SK-N-SH treated with all-trans-retinoic acid at 6 μM for 48 hours (cell line): ENCODE results near the gene HNF4A.

Experiments used
- ATAC-seq: fragments of 200-7000 bp; cut with Tn5 transposase; 3 replicates; pipeline ENCODE4 v1.9.1; 2020; ENCODE audit warnings: mild to moderate bottlenecking, moderate library complexity
- ARNTL ChIP-seq: fragments of 450-650 bp; formaldehyde crosslinking; IDR thresholded peaks from 2 replicates; pipeline ENCODE4 v1.5.0; 2020; ENCODE audit warnings: low read depth, mild to moderate bottlenecking, moderate library complexity, borderline replicate concordance
- BACH2 ChIP-seq: fragments of 250-450 bp; sonication (Bioruptor Pico); IDR thresholded peaks from 2 replicates; pipeline ENCODE4 v1.9.0; 2021; ENCODE audit warnings: mild to moderate bottlenecking, borderline replicate concordance
- CREB5 ChIP-seq: fragments of 250-450 bp; sonication (Bioruptor Pico); IDR thresholded peaks from 2 replicates; pipeline ENCODE4 v1.5.1; 2020; ENCODE audit warnings: low read depth, mild to moderate bottlenecking, moderate library complexity
- CSDC2 ChIP-seq: fragments of 250-450 bp; sonication (Bioruptor Pico); IDR thresholded peaks from 2 replicates; pipeline ENCODE4 v1.5.0; 2020; ENCODE audit warnings: mild to moderate bottlenecking, moderate library complexity
- CSRNP3 ChIP-seq: fragments of 250-450 bp; sonication (Bioruptor Pico); IDR thresholded peaks from 2 replicates; pipeline ENCODE4 v1.5.1; 2021; ENCODE audit warnings: mild to moderate bottlenecking, moderate library complexity
- ESRRG ChIP-seq: fragments of 250-450 bp; sonication (Bioruptor Pico); IDR thresholded peaks from 2 replicates; pipeline ENCODE4 v1.6.1; 2021; ENCODE audit warnings: mild to moderate bottlenecking
- GLIS3 ChIP-seq: fragments of 250-450 bp; sonication (Bioruptor Pico); IDR thresholded peaks from 2 replicates; pipeline ENCODE4 v1.5.0; 2020; ENCODE audit warnings: mild to moderate bottlenecking, moderate library complexity
- ISL1 ChIP-seq: fragments of 250-450 bp; sonication (Bioruptor Pico); IDR thresholded peaks from 2 replicates; pipeline ENCODE4 v2.1.2; 2022; ENCODE audit warnings: mild to moderate bottlenecking, moderate library complexity
- OSR1 ChIP-seq: fragments of 250-450 bp; sonication (Bioruptor Pico); IDR thresholded peaks from 2 replicates; pipeline ENCODE4 v1.8.0; 2022; ENCODE audit warnings: moderate library complexity, mild to moderate bottlenecking, inconsistent platforms
- POU6F1 ChIP-seq: fragments of 250-450 bp; sonication (Bioruptor Pico); IDR thresholded peaks from 2 replicates; pipeline ENCODE4 v1.8.0; 2021; ENCODE audit warnings: low read depth, mild to moderate bottlenecking, moderate library complexity, borderline replicate concordance
- PPARA ChIP-seq: fragments of 250-450 bp; sonication (Bioruptor Pico); IDR thresholded peaks from 2 replicates; pipeline ENCODE4 v1.5.0; 2020; ENCODE audit warnings: mild to moderate bottlenecking, borderline replicate concordance
- RARB ChIP-seq: fragments of 250-450 bp; sonication (Bioruptor Pico); IDR thresholded peaks from 2 replicates; pipeline ENCODE4 v1.8.0; 2021; ENCODE audit warnings: mild to moderate bottlenecking, moderate library complexity
- SNAI2 ChIP-seq: fragments of 250-450 bp; sonication (Bioruptor Pico); IDR thresholded peaks from 2 replicates; pipeline ENCODE4 v1.5.0; 2020; ENCODE audit warnings: mild to moderate bottlenecking, moderate library complexity
- TCF4 ChIP-seq: fragments of 250-450 bp; sonication (Bioruptor Pico); IDR thresholded peaks from 2 replicates; pipeline ENCODE4 v1.8.0; 2021; ENCODE audit warnings: mild to moderate bottlenecking, moderate library complexity, borderline replicate concordance
- TSHZ2 ChIP-seq: fragments of 250-450 bp; sonication (Bioruptor Pico); IDR thresholded peaks from 2 replicates; pipeline ENCODE4 v1.5.0; 2020; ENCODE audit warnings: mild to moderate bottlenecking, moderate library complexity
- ZC3H10 ChIP-seq: fragments of 250-450 bp; sonication (Bioruptor Pico); IDR thresholded peaks from 2 replicates; pipeline ENCODE4 v1.5.1; 2021; ENCODE audit warnings: mild to moderate bottlenecking, moderate library complexity
- ZFP3 ChIP-seq: fragments of 250-450 bp; sonication (Bioruptor Pico); IDR thresholded peaks from 2 replicates; pipeline ENCODE4 v1.5.0; 2020; ENCODE audit warnings: mild to moderate bottlenecking, moderate library complexity
- ZFP30 ChIP-seq: fragments of 450-650 bp; formaldehyde crosslinking; IDR thresholded peaks from 2 replicates; pipeline ENCODE4 v1.5.0; 2022; ENCODE audit warnings: mild to moderate bottlenecking, moderate library complexity
- ZNF565 ChIP-seq: fragments of 450-650 bp; formaldehyde crosslinking; conservative IDR thresholded peaks from 2 replicates; pipeline ENCODE4 v1.5.0; 2020; ENCODE audit warnings: low read depth, mild to moderate bottlenecking, moderate library complexity
- ZNF70 ChIP-seq: fragments of 450-650 bp; formaldehyde crosslinking; IDR thresholded peaks from 2 replicates; pipeline ENCODE4 v1.5.0; 2020; ENCODE audit warnings: mild to moderate bottlenecking, moderate library complexity
- ZNF8 ChIP-seq: fragments of 450-650 bp; formaldehyde crosslinking; IDR thresholded peaks from 2 replicates; pipeline ENCODE4 v1.5.0; 2020; ENCODE audit warnings: mild to moderate bottlenecking, moderate library complexity

The HNF4A gene

GRCh38 chr20:44409132-44409600 lies 53.7 kb downstream of the HNF4A start:
- TF ChIP-seq SNAI2: no peak
- TF ChIP-seq ZC3H10 (CRISPR knock-in tag): no peak
- no peak for TF ChIP-seq ZNF8
- no peak for TF ChIP-seq GLIS3 (CRISPR knock-in tag)
- no peak for TF ChIP-seq OSR1 (CRISPR knock-in tag)
- TF ChIP-seq, all 23 proteins: peak for 0
- ATAC-seq: no peak

- ATAC-seq: no peak
- TF ChIP-seq ZFP30 (CRISPR knock-in tag) (no peak), CSRNP3 (CRISPR knock-in tag) (no peak)
These were observed 55.1 kb downstream of the HNF4A start for GRCh38 chr20:44410583-44411019.

GRCh38 chr20:44411020-44411756 lies 55.7 kb downstream of the HNF4A start:
- no peak for ATAC-seq
- TF ChIP-seq ZNF565 (CRISPR knock-in tag) (no peak), CSRNP3 (CRISPR knock-in tag) (no peak), POU6F1 (CRISPR knock-in tag) (no peak), RARB (CRISPR knock-in tag) (no peak)
- TF ChIP-seq, all 23 proteins: peak for 0

GRCh38 chr20:44411757-44412401 lies 56.4 kb downstream of the HNF4A start:
- no peak for ATAC-seq
- no peak for TF ChIP-seq ZNF8
- no peak for TF ChIP-seq ZNF70
- no peak for TF ChIP-seq BACH2 (CRISPR knock-in tag)
- TF ChIP-seq ISL1 (CRISPR knock-in tag): no peak
- no peak for TF ChIP-seq PPARA (CRISPR knock-in tag)
- TF ChIP-seq RARB (CRISPR knock-in tag): no peak
- no peak for TF ChIP-seq TSHZ2 (CRISPR knock-in tag)
- TF ChIP-seq TCF4 (CRISPR knock-in tag): no peak
- TF ChIP-seq ZFP3 (CRISPR knock-in tag): no peak
- TF ChIP-seq ARNTL (CRISPR knock-in tag): no peak
- TF ChIP-seq ESRRG (CRISPR knock-in tag): no peak
- TF ChIP-seq ZFP30 (CRISPR knock-in tag): no peak
- TF ChIP-seq SNAI2: no peak
- TF ChIP-seq CSDC2 (CRISPR knock-in tag): no peak
- no peak for TF ChIP-seq ZC3H10 (CRISPR knock-in tag)
- no peak for TF ChIP-seq ZNF565 (CRISPR knock-in tag)
- TF ChIP-seq OSR1 (CRISPR knock-in tag): no peak
- TF ChIP-seq CREB5: no peak
- no peak for TF ChIP-seq POU6F1 (CRISPR knock-in tag)
